HepG2 (cell line): ENCODE measurements around the gene GCC1. TPM values are rescaled to one million over a fixed set of nuclear protein-coding genes. Genes with fewer than 3 reads are reported as not detected.
A peak's percentile ranks its signal among the peaks of the same experiment; 100 is the strongest.

ENCODE experiments used
- ETV5 ChIP-seq: IDR thresholded peaks from 2 replicates; pipeline ENCODE4 v1.6.1; 2018; ENCODE audit warnings: missing biosample characterization, missing genetic modification reagents, inconsistent platforms, borderline replicate concordance
- HMG20A ChIP-seq: IDR thresholded peaks from 2 replicates; pipeline ENCODE4 v1.6.1; 2016; ENCODE audit warnings: borderline replicate concordance
- KDM5A ChIP-seq: fragments of 200-600 bp; sonication (generic); IDR thresholded peaks from 2 replicates; pipeline ENCODE4 v1.7.0; 2018; ENCODE audit warnings: antibody characterized with exemption, mild to moderate bottlenecking, low read length, borderline replicate concordance
- KLF16 ChIP-seq, 2 experiments: sonication (generic) in 1 of 2; formaldehyde crosslinking in 1 of 2; IDR thresholded peaks; 2 replicates each; pipeline versions ENCODE4 v1.6.1 to v1.8.0; 2016 to 2023; ENCODE audit warnings: missing genetic modification reagents in 2 of 2, missing compliant biosample characterization in 1 of 2
- MAFG ChIP-seq: sonication (generic); formaldehyde crosslinking; IDR thresholded peaks from 2 replicates; pipeline ENCODE4 v1.5.1; 2020; ENCODE audit warnings: mild to moderate bottlenecking, missing genetic modification reagents
- MNT ChIP-seq: fragments of 450-650 bp; IDR thresholded peaks from 2 replicates; pipeline ENCODE4 v1.6.1; 2016
- MTF2 ChIP-seq: sonication (generic); formaldehyde crosslinking; IDR thresholded peaks from 2 replicates; pipeline ENCODE4 v1.5.0; 2020; ENCODE audit warnings: missing genetic modification reagents, borderline replicate concordance
- NFYC ChIP-seq: IDR thresholded peaks from 2 replicates; pipeline ENCODE4 v1.6.1; 2016; ENCODE audit warnings: missing genetic modification reagents, missing compliant biosample characterization
- RBAK ChIP-seq: sonication (generic); formaldehyde crosslinking; IDR thresholded peaks from 2 replicates; pipeline ENCODE4 v1.5.1; 2020; ENCODE audit warnings: mild to moderate bottlenecking, missing genetic modification reagents
- RFX1 ChIP-seq: fragments of 450-650 bp; IDR thresholded peaks from 2 replicates; pipeline ENCODE4 v1.6.1; 2017
- SAFB2 ChIP-seq: sonication (generic); formaldehyde crosslinking; IDR thresholded peaks from 2 replicates; pipeline ENCODE4 v1.5.1; 2020; ENCODE audit warnings: missing genetic modification reagents, low read depth, mild to moderate bottlenecking, borderline replicate concordance
- SKI ChIP-seq: fragments of 450-650 bp; IDR thresholded peaks from one replicate; pipeline ENCODE4 v1.6.1; 2018; ENCODE audit warnings: mild to moderate bottlenecking; ENCODE audit not compliant: partially characterized antibody
- SOX5 ChIP-seq: IDR thresholded peaks from 2 replicates; pipeline ENCODE4 v1.6.1; 2016; ENCODE audit warnings: borderline replicate concordance
- SRF ChIP-seq: IDR thresholded peaks from 2 replicates; pipeline ENCODE4 v1.6.1; 2011; ENCODE audit warnings: mild to moderate bottlenecking, low read depth, low read length, moderate library complexity
- SUZ12 ChIP-seq: fragments of 150-350 bp; IDR thresholded peaks from 2 replicates; pipeline ENCODE4 v1.6.1; 2014; ENCODE audit warnings: low read depth, low read length
- TRIM24 ChIP-seq: sonication (generic); formaldehyde crosslinking; IDR thresholded peaks from 2 replicates; pipeline ENCODE4 v1.8.0; 2022; ENCODE audit warnings: mild to moderate bottlenecking, missing genetic modification reagents
- ZBTB7B ChIP-seq: sonication (generic); formaldehyde crosslinking; IDR thresholded peaks from 2 replicates; pipeline ENCODE4 v1.4.0; 2020; ENCODE audit warnings: missing genetic modification reagents
- ZNF550 ChIP-seq: sonication (generic); formaldehyde crosslinking; IDR thresholded peaks from 2 replicates; pipeline ENCODE4 v1.4.0; 2020; ENCODE audit warnings: mild to moderate bottlenecking, missing genetic modification reagents, borderline replicate concordance
- ZNF639 ChIP-seq: conservative IDR thresholded peaks from 2 replicates; pipeline ENCODE4 v1.6.1; 2018; ENCODE audit warnings: missing genetic modification reagents
- ZNF883 ChIP-seq: sonication (generic); formaldehyde crosslinking; IDR thresholded peaks from 2 replicates; pipeline ENCODE4 v1.5.1; 2020; ENCODE audit warnings: mild to moderate bottlenecking, missing genetic modification reagents; ENCODE audit errors: not compliant biosample characterization
- polyA plus RNA-seq, 8 experiments: library from polyadenylated mRNA; depleted of rRNA in 3 of 8; stranded (reverse) in 7 of 8; unstranded in 1 of 8; fragments of >200 nt; fragmentation: Illumina TruSeq in 4 of 8; extraction: Trizol in 4 of 8; gene quantifications; 2 replicates each; pipeline versions ENCODE4 v1.2.1 to v1.2.3, GENCODE V29; 2011 to 2016; ENCODE audit warnings: low read depth in 4 of 8, missing spikeins in 1 of 8, mixed read lengths in 1 of 8; ENCODE audit not compliant: insufficient read depth in 1 of 8
- total RNA-seq, 5 experiments: library from RNA; depleted of rRNA; stranded (reverse); fragments of >200 nt; fragmentation: Illumina TruSeq; extraction: Trizol; gene quantifications; 2 replicates each; pipeline ENCODE4 v1.2.3, GENCODE V29; 2016; ENCODE audit warnings: low read depth in 1 of 5
- TF ChIP-seq, protein P1 (sequence below): sonication (generic); formaldehyde crosslinking; IDR thresholded peaks from 2 replicates; pipeline ENCODE4 v1.8.0; 2022; ENCODE audit warnings: mild to moderate bottlenecking, missing genetic modification reagents, moderate library complexity
- TF ChIP-seq, protein P2 (sequence below): sonication (generic); formaldehyde crosslinking; IDR thresholded peaks from 2 replicates; pipeline ENCODE4 v1.5.0; 2020; ENCODE audit warnings: missing genetic modification reagents
- TF ChIP-seq, protein P3 (sequence below): sonication (generic); formaldehyde crosslinking; IDR thresholded peaks from 2 replicates; pipeline ENCODE4 v1.4.0; 2020; ENCODE audit warnings: missing genetic modification reagents, mild to moderate bottlenecking, borderline replicate concordance
- TF ChIP-seq, protein P4 (sequence below): sonication (generic); formaldehyde crosslinking; IDR thresholded peaks from 2 replicates; pipeline ENCODE4 v1.5.0; 2020; ENCODE audit warnings: missing genetic modification reagents

The GCC1 gene
- total and polyA plus RNA-seq, 2 of the 13 experiments (the other 11 are each of a cell fraction or from before 2014, with no cell fraction given): 2.5 to 15.3 TPM

- TF ChIP-seq ETV5 (CRISPR knock-in tag) (0 out of 2 replicates have a peak, but pooled peaks have one; percentile 13), SKI (no peak), RFX1 (no peak), MNT (no peak), ZNF883 (CRISPR knock-in tag) (no peak), SOX5 (CRISPR knock-in tag) (no peak), ZNF639 (no peak), ZNF550 (CRISPR knock-in tag) (no peak), TRIM24 (CRISPR knock-in tag) (no peak), RBAK (CRISPR knock-in tag) (no peak), HMG20A (no peak), KDM5A (no peak), MAFG (CRISPR knock-in tag) (no peak), SRF (no peak), KLF16 (CRISPR knock-in tag; IDR thresholded peaks at IDR 0.05) (no peak), MTF2 (CRISPR knock-in tag) (no peak), SUZ12 (no peak), SAFB2 (CRISPR knock-in tag) (no peak), ZBTB7B (CRISPR knock-in tag) (no peak), NFYC (CRISPR knock-in tag) (no peak)
- TF ChIP-seq, protein P1, sequence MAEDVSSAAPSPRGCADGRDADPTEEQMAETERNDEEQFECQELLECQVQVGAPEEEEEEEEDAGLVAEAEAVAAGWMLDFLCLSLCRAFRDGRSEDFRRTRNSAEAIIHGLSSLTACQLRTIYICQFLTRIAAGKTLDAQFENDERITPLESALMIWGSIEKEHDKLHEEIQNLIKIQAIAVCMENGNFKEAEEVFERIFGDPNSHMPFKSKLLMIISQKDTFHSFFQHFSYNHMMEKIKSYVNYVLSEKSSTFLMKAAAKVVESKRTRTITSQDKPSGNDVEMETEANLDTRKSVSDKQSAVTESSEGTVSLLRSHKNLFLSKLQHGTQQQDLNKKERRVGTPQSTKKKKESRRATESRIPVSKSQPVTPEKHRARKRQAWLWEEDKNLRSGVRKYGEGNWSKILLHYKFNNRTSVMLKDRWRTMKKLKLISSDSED (CRISPR knock-in tag): no peak
- TF ChIP-seq, protein P2, sequence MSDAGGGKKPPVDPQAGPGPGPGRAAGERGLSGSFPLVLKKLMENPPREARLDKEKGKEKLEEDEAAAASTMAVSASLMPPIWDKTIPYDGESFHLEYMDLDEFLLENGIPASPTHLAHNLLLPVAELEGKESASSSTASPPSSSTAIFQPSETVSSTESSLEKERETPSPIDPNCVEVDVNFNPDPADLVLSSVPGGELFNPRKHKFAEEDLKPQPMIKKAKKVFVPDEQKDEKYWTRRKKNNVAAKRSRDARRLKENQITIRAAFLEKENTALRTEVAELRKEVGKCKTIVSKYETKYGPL (CRISPR knock-in tag): no peak
- TF ChIP-seq, protein P3, sequence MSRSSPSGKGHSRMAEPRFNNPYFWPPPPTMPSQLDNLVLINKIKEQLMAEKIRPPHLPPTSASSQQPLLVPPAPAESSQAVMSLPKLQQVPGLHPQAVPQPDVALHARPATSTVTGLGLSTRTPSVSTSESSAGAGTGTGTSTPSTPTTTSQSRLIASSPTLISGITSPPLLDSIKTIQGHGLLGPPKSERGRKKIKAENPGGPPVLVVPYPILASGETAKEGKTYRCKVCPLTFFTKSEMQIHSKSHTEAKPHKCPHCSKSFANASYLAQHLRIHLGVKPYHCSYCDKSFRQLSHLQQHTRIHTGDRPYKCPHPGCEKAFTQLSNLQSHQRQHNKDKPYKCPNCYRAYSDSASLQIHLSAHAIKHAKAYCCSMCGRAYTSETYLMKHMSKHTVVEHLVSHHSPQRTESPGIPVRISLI (CRISPR knock-in tag): no peak
- TF ChIP-seq, protein P4, sequence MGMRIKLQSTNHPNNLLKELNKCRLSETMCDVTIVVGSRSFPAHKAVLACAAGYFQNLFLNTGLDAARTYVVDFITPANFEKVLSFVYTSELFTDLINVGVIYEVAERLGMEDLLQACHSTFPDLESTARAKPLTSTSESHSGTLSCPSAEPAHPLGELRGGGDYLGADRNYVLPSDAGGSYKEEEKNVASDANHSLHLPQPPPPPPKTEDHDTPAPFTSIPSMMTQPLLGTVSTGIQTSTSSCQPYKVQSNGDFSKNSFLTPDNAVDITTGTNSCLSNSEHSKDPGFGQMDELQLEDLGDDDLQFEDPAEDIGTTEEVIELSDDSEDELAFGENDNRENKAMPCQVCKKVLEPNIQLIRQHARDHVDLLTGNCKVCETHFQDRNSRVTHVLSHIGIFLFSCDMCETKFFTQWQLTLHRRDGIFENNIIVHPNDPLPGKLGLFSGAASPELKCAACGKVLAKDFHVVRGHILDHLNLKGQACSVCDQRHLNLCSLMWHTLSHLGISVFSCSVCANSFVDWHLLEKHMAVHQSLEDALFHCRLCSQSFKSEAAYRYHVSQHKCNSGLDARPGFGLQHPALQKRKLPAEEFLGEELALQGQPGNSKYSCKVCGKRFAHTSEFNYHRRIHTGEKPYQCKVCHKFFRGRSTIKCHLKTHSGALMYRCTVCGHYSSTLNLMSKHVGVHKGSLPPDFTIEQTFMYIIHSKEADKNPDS: 0 out of 2 replicates have a peak, but pooled peaks have one; percentile 19
These were observed 3.0 kb downstream of the GCC1 start (continued) for GRCh38 chr7:127582361-127582760.
